ENCODE data around the gene AJAP1. TPM values are rescaled to one million over a fixed set of nuclear protein-coding genes. Genes with fewer than 3 reads are reported as not detected.

The AJAP1 gene
- total and polyA plus RNA-seq, 3 donors from 2014 or later: 5.0 to 5.8 (median 5.4) TPM

GRCh38 chr1:4628992-4629391, 25.4 kb upstream of the AJAP1 start:
- Histone ChIP-seq H3K27ac (no peak overlapping the region), H3K4me1 (no peaks in the 10 kb centered on the region), H3K36me3 (ENCODE audit: low read depth, missing control alignments) (no peaks in the 10 kb centered on the region), H3K9me3 (no peaks in the 10 kb centered on the region), H3K4me3 (no peak overlapping the region), H3K27me3 (no peaks in the 10 kb centered on the region)
- intact Hi-C loops (cut with DNase I; ENCODE audit: low total_unique reads): no loop called here
- no peak for DNase-seq
- 90 to 93% methylated on average over 4 to 7 of the region's 7 CpGs for WGBS, 2 donors
- TF ChIP-seq CTCF (IDR thresholded peaks at IDR 0.05): no peak
- TF ChIP-seq POLR2A (IDR thresholded peaks at IDR 0.05): no peak

GRCh38 chr1:4630561-4630960, 23.8 kb upstream of the AJAP1 start:
- no peak for DNase-seq
- Histone ChIP-seq H3K36me3 (ENCODE audit: low read depth, missing control alignments) (no peaks in the 10 kb centered on the region), H3K27ac (no peak overlapping the region), H3K9me3 (no peaks in the 10 kb centered on the region), H3K4me3 (no peak overlapping the region), H3K4me1 (no peaks in the 10 kb centered on the region), H3K27me3 (no peaks in the 10 kb centered on the region)
- intact Hi-C loops (cut with DNase I; ENCODE audit: low total_unique reads): no loop called here
- 69 to 78% methylated on average over 6 to 7 of the region's 7 CpGs for WGBS, 2 donors
- TF ChIP-seq POLR2A (IDR thresholded peaks at IDR 0.05): no peak
- no peak for TF ChIP-seq CTCF (IDR thresholded peaks at IDR 0.05)

DNA sequence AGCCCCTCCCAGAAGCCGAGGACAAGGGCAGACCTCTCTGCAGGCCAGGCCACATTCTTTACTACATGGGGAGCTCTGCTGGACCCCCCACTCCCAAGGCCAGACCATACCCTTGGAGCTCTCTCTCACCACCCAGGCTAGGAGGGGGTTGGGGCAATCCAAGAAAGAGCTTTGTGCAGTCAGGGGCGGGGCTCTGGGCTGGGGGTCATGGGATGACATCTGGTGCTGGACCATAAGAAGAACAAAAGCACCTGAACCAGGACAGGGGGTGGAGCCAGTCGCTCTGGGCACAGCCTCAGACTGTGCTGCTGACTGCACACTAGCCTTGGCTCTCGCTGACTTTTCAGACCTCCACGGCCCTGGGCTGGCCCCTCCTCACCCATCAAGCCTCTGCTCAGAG, 23.1 kb upstream of the AJAP1 start:
- Histone ChIP-seq H3K4me1 (no peaks in the 10 kb centered on the region), H3K27ac (no peak overlapping the region), H3K36me3 (ENCODE audit: low read depth, missing control alignments) (no peaks in the 10 kb centered on the region), H3K27me3 (no peaks in the 10 kb centered on the region), H3K9me3 (no peaks in the 10 kb centered on the region), H3K4me3 (no peak overlapping the region)
- WGBS, 2 donors: 75 to 91% methylated on average over 5 of the region's 5 CpGs
- intact Hi-C loops (cut with DNase I; ENCODE audit: low total_unique reads): no loop called here
- no peak for DNase-seq
- no peak for TF ChIP-seq CTCF (IDR thresholded peaks at IDR 0.05)
- no peak for TF ChIP-seq POLR2A (IDR thresholded peaks at IDR 0.05)

- no peaks in the 10 kb centered on the region for H3K36me3 ChIP-seq (ENCODE audit: low read depth, missing control alignments)
- H3K4me1 ChIP-seq: peaks cover 10% of the 10 kb centered on the region
- DNase-seq: no peak
- no peak overlapping the region for H3K4me3 ChIP-seq
- WGBS, 2 donors: 83 to 93% methylated on average over 6 to 8 of the region's 9 CpGs
- no peak overlapping the region for H3K27ac ChIP-seq
- intact Hi-C loops (cut with DNase I; ENCODE audit: low total_unique reads): no loop called here
- no peaks in the 10 kb centered on the region for H3K27me3 ChIP-seq
- H3K9me3 ChIP-seq: no peaks in the 10 kb centered on the region
- TF ChIP-seq CTCF (IDR thresholded peaks at IDR 0.05) (no peak), POLR2A (IDR thresholded peaks at IDR 0.05) (no peak)
Observed at GRCh38 chr1:4633346-4633745, 21.1 kb upstream of the AJAP1 start.

DNA sequence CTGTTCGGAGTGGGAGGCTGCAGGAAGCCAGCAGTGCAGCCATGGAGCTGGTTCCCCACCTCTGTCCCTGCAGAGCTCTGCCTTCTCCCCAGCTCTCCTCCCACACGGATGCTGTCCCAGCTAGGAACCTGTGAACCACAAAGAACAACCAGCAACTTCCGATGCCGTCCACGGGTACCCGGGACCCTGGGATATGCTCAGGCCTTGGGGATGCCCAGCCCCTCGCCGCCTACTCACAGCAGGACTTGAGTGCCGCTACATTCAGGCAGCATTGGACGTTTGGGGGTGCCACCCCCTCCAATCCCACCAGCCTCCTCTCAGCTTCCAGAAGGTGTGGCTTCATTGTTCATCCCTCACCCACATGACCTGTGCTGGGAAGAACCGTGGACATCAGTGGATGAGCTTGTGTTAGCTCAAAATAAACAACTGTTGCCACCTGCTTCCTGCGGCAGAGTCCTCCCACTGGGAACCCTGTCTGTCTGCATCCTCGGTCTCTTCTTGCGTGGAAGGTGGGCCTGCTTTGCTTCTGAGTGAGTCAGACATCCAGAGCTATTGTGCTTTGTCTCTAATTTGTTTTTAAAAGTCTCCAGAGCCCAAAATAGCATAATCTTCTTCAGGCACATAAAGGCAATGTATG, 20.1 kb upstream of the AJAP1 start:
- no peaks in the 10 kb centered on the region for H3K9me3 ChIP-seq
- TF ChIP-seq CTCF (IDR thresholded peaks at IDR 0.05) (no peak), POLR2A (IDR thresholded peaks at IDR 0.05) (no peak)
- intact Hi-C loops (cut with DNase I; ENCODE audit: low total_unique reads): no loop called here
- peaks cover 14% of the 10 kb centered on the region for H3K4me1 ChIP-seq
- H3K36me3 ChIP-seq (ENCODE audit: low read depth, missing control alignments): no peaks in the 10 kb centered on the region
- no peak for DNase-seq
- no peak overlapping the region for H3K4me3 ChIP-seq
- H3K27me3 ChIP-seq: no peaks in the 10 kb centered on the region
- no peak overlapping the region for H3K27ac ChIP-seq
- 83 to 90% methylated on average over 12 to 14 of the region's 14 CpGs for WGBS, 2 donors

All from testis (tissue), 3 donors.